Adipose tissue (tissue), 3 donors: ENCODE data around the gene GALNT17. TPM values are rescaled to one million over a fixed set of nuclear protein-coding genes. Genes with fewer than 3 reads are reported as not detected.

Experiments
- H3K27ac ChIP-seq: one replicate; pipeline ENCODE4 v1.5.1; 2013; ENCODE audit warnings: low read depth, low read length
- WGBS, 3 donors: extraction: QIAGEN DNeasy Blood & Tissue Kit; methylation state at CpG; one replicate each; pipeline ENCODE4 v1.1.7; 2013; 5-methylcytosine and 5-hydroxymethylcytosine counted together
- polyA plus RNA-seq, 3 donors: library from polyadenylated mRNA; stranded (reverse); fragments of 200-250 nt; gene quantifications; one replicate each; pipeline ENCODE4 v1.2.3, GENCODE V29; 2013
- donor health status: healthy with polysubstance abuse.
- donor health status: Bipolar disorder and iron deficiency.
- donor health status: healthy.

GALNT17 gene
- polyA plus RNA-seq, 3 donors: 1.1 to 2.1 (median 1.7) TPM

GRCh38 chr7:71404726-71405345, 272.9 kb downstream of the GALNT17 start:
- WGBS, 3 donors: 89 to 95% (median 91%) methylated on average over 2 of the region's 2 CpGs
- H3K27ac ChIP-seq: no peak overlapping the region

GRCh38 chr7:71408271-71408670, 276.3 kb downstream of the GALNT17 start:
- WGBS, 3 donors: 88 to 94% (median 90%) methylated on average over 6 of the region's 6 CpGs
- no peak overlapping the region for H3K27ac ChIP-seq

- no peak overlapping the region for H3K27ac ChIP-seq
- 76 to 81% (median 78%) methylated on average over 3 of the region's 3 CpGs for WGBS, 3 donors
These were observed 277.7 kb downstream of the GALNT17 start for GRCh38 chr7:71409550-71410157.

- 85 to 90% (median 86%) methylated on average over 3 of the region's 3 CpGs for WGBS, 3 donors
- H3K27ac ChIP-seq: no peak overlapping the region
These were observed 279.5 kb downstream of the GALNT17 start for GRCh38 chr7:71411475-71411874.

- H3K27ac ChIP-seq: no peak overlapping the region
- 59 to 77% (median 62%) methylated on average over 6 of the region's 6 CpGs for WGBS, 3 donors
These were observed 282.5 kb downstream of the GALNT17 start for GRCh38 chr7:71414490-71414889.

GRCh38 chr7:71419546-71420337, 287.8 kb downstream of the GALNT17 start:
- 77 to 83% (median 82%) methylated on average over 12 of the region's 12 CpGs for WGBS, 3 donors
- no peak overlapping the region for H3K27ac ChIP-seq

- WGBS, 3 donors: 67 to 95% (median 83%) methylated on average over 2 of the region's 2 CpGs
- no peak overlapping the region for H3K27ac ChIP-seq
These were observed 290.2 kb downstream of the GALNT17 start for GRCh38 chr7:71422104-71422503.

- no peak overlapping the region for H3K27ac ChIP-seq
- 58 to 60% (median 59%) methylated on average over 9 of the region's 9 CpGs for WGBS, 3 donors
These were observed 292.5 kb downstream of the GALNT17 start for GRCh38 chr7:71424166-71425035.

GRCh38 chr7:71429083-71429482, 297.1 kb downstream of the GALNT17 start:
- no peak overlapping the region for H3K27ac ChIP-seq
- WGBS, 3 donors: 56 to 74% (median 58%) methylated on average over 2 of the region's 2 CpGs

GRCh38 chr7:71430246-71430645, 298.3 kb downstream of the GALNT17 start:
- no peak overlapping the region for H3K27ac ChIP-seq
- WGBS, 3 donors: 83 to 89% (median 83%) methylated on average over 1 of the region's 1 CpG

GRCh38 chr7:71439321-71439720, 307.4 kb downstream of the GALNT17 start:
- no peak overlapping the region for H3K27ac ChIP-seq
- WGBS, 3 donors: 74 to 89% (median 81%) methylated on average over 7 of the region's 7 CpGs

GRCh38 chr7:71442492-71443190, 310.7 kb downstream of the GALNT17 start:
- WGBS, 3 donors: 46 to 72% (median 47%) methylated on average over 11 of the region's 11 CpGs

GRCh38 chr7:71443191-71443530, 311.2 kb downstream of the GALNT17 start:
- no peak overlapping the region for H3K27ac ChIP-seq
- WGBS, 3 donors: 50 to 72% (median 53%) methylated on average over 6 of the region's 6 CpGs

More at GRCh38 chr7:71442492-71443190, 310.7 kb downstream of the GALNT17 start:
- H3K27ac ChIP-seq: no peak overlapping the region

GRCh38 chr7:71444130-71444529, 312.2 kb downstream of the GALNT17 start:
- no peak overlapping the region for H3K27ac ChIP-seq
- WGBS, 3 donors: 76 to 95% (median 81%) methylated on average over 4 of the region's 4 CpGs

GRCh38 chr7:71453630-71454029, 321.7 kb downstream of the GALNT17 start:
- H3K27ac ChIP-seq: no peak overlapping the region
- 88 to 92% (median 89%) methylated on average over 2 of the region's 2 CpGs for WGBS, 3 donors

GRCh38 chr7:71454981-71455380, 323.0 kb downstream of the GALNT17 start:
- H3K27ac ChIP-seq: no peak overlapping the region

GRCh38 chr7:71457021-71457420, 325.1 kb downstream of the GALNT17 start:
- H3K27ac ChIP-seq: no peak overlapping the region
- 50 to 72% (median 70%) methylated on average over 4 of the region's 4 CpGs for WGBS, 3 donors
